Lower leg skin (tissue), 3 donors: Measurements from ENCODE around the gene TOP1.

Source experiments
- POLR2A ChIP-seq, 2 donors: fragments of 450-650 bp; IDR thresholded peaks; one replicate each; pipeline ENCODE4 v1.6.1; 2016 to 2017; ENCODE audit warnings: antibody characterized with exemption in 2 of 2, mild to moderate bottlenecking in 1 of 2, moderate library complexity in 1 of 2
- TF ChIP-seq, protein P1 (sequence below), 3 donors: fragments of 450-650 bp; IDR thresholded peaks; one replicate each; pipeline ENCODE4 v1.5.1; 2016; ENCODE audit warnings: antibody characterized with exemption in 3 of 3, mild to moderate bottlenecking in 3 of 3, moderate library complexity in 2 of 3

DNA sequence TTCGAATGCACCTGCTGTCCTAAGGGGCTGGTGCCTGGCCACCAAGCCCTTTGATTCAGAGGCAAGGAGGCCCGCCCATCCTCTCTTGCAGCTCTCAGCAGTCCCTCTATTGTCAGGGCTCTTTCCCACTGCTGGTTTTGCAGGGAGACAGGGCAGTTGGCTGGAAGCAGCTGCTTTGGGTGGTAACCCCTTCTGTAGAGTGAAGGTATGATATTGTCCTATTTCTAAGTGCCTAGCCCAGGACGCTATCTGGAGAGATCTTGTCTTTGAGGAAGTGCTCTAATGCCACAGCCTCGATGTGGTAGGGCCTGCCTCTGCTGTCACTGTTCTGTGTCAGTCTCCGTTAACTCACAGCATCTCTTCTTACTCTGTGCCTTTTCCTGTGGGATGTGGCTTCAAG lies 114.3 kb downstream of the TOP1 start:
- TF ChIP-seq, protein P1, sequence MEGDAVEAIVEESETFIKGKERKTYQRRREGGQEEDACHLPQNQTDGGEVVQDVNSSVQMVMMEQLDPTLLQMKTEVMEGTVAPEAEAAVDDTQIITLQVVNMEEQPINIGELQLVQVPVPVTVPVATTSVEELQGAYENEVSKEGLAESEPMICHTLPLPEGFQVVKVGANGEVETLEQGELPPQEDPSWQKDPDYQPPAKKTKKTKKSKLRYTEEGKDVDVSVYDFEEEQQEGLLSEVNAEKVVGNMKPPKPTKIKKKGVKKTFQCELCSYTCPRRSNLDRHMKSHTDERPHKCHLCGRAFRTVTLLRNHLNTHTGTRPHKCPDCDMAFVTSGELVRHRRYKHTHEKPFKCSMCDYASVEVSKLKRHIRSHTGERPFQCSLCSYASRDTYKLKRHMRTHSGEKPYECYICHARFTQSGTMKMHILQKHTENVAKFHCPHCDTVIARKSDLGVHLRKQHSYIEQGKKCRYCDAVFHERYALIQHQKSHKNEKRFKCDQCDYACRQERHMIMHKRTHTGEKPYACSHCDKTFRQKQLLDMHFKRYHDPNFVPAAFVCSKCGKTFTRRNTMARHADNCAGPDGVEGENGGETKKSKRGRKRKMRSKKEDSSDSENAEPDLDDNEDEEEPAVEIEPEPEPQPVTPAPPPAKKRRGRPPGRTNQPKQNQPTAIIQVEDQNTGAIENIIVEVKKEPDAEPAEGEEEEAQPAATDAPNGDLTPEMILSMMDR (IDR thresholded peaks at IDR 0.05) = no peak
- no peak for TF ChIP-seq POLR2A (IDR thresholded peaks at IDR 0.05)
